ENCODE results near the gene UIMC1.

- TF ChIP-seq CTCF (IDR thresholded peaks at IDR 0.05) (no peak), EZH2 (IDR thresholded peaks at IDR 0.05; ENCODE audit: borderline replicate concordance, insufficient read depth, low read depth, low read length, poor library complexity, severe bottlenecking) (no peak)
These were observed 131.5 kb downstream of the UIMC1 start for GRCh38 chr5:176875014-176875550.

All from B cell (primary cell).